ENCODE measurements around the gene SRGAP1. TPM values are rescaled to one million over a fixed set of nuclear protein-coding genes. Genes with fewer than 3 reads are reported as not detected.

Gene SRGAP1
- polyA plus RNA-seq, 1 donor from 2014 or later, result 4.8 TPM

GRCh38 chr12:64203036-64203435, 358.5 kb downstream of the SRGAP1 start:
- no peaks in the 10 kb centered on the region for H4K20me1 ChIP-seq (ENCODE audit: insufficient read depth)
- H3K9ac ChIP-seq (ENCODE audit: low read length), result no peak overlapping the region
- H3K4me2 ChIP-seq (ENCODE audit: low read length), result no peak overlapping the region
- H3K36me3 ChIP-seq (ENCODE audit: insufficient read depth, low read length), result no peaks in the 10 kb centered on the region
- H3K27me3 ChIP-seq (ENCODE audit: insufficient read depth, low read depth, low read length), result no peaks in the 10 kb centered on the region
- H3F3A ChIP-seq (ENCODE audit: insufficient read depth, low read length, poor library complexity, severe bottlenecking), result no peaks in the 10 kb centered on the region
- no peak overlapping the region for H3K27ac ChIP-seq (ENCODE audit: low read length)
- H3K79me2 ChIP-seq (replicated peaks; ENCODE audit: insufficient read depth, low read length), result no peaks in the 10 kb centered on the region
- no peaks in the 10 kb centered on the region for H3K9me3 ChIP-seq (ENCODE audit: low read length)
- TF ChIP-seq, protein P1, sequence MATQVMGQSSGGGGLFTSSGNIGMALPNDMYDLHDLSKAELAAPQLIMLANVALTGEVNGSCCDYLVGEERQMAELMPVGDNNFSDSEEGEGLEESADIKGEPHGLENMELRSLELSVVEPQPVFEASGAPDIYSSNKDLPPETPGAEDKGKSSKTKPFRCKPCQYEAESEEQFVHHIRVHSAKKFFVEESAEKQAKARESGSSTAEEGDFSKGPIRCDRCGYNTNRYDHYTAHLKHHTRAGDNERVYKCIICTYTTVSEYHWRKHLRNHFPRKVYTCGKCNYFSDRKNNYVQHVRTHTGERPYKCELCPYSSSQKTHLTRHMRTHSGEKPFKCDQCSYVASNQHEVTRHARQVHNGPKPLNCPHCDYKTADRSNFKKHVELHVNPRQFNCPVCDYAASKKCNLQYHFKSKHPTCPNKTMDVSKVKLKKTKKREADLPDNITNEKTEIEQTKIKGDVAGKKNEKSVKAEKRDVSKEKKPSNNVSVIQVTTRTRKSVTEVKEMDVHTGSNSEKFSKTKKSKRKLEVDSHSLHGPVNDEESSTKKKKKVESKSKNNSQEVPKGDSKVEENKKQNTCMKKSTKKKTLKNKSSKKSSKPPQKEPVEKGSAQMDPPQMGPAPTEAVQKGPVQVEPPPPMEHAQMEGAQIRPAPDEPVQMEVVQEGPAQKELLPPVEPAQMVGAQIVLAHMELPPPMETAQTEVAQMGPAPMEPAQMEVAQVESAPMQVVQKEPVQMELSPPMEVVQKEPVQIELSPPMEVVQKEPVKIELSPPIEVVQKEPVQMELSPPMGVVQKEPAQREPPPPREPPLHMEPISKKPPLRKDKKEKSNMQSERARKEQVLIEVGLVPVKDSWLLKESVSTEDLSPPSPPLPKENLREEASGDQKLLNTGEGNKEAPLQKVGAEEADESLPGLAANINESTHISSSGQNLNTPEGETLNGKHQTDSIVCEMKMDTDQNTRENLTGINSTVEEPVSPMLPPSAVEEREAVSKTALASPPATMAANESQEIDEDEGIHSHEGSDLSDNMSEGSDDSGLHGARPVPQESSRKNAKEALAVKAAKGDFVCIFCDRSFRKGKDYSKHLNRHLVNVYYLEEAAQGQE (IDR thresholded peaks at IDR 0.05; ENCODE audit: borderline replicate concordance), result no peak
- TF ChIP-seq SMC3 (conservative IDR thresholded peaks at IDR 0.05; ENCODE audit: poor library complexity) (no peak), POLR2AphosphoS5 (IDR thresholded peaks at IDR 0.05) (no peak), CTCF (IDR thresholded peaks at IDR 0.05; ENCODE audit: poor library complexity, severe bottlenecking) (no peak), RAD21 (conservative IDR thresholded peaks at IDR 0.05) (no peak), EP300 (conservative IDR thresholded peaks at IDR 0.05; ENCODE audit: poor library complexity, severe bottlenecking) (no peak), MXI1 (conservative IDR thresholded peaks at IDR 0.05; ENCODE audit: poor library complexity, severe bottlenecking) (no peak), TAF1 (IDR thresholded peaks at IDR 0.05; ENCODE audit: low read depth) (no peak), EZH2 (IDR thresholded peaks at IDR 0.05; ENCODE audit: borderline replicate concordance, insufficient read depth, low read length, poor library complexity, severe bottlenecking) (no peak)
- H3K4me3 ChIP-seq (ENCODE audit: low read length), result no peak overlapping the region
- H3K9me2 ChIP-seq (ENCODE audit: insufficient read depth, low read length), result no peaks in the 10 kb centered on the region
- no peak overlapping the region for H2AFZ ChIP-seq (ENCODE audit: low read depth, low read length)

GRCh38 chr12:64203775-64204174, 359.3 kb downstream of the SRGAP1 start:
- no peaks in the 10 kb centered on the region for H3F3A ChIP-seq (ENCODE audit: insufficient read depth, low read length, poor library complexity, severe bottlenecking)
- H3K79me2 ChIP-seq (replicated peaks; ENCODE audit: insufficient read depth, low read length), result no peaks in the 10 kb centered on the region
- H2AFZ ChIP-seq (ENCODE audit: low read depth, low read length), result no peak overlapping the region
- no peaks in the 10 kb centered on the region for H3K9me3 ChIP-seq (ENCODE audit: low read length)
- H3K9ac ChIP-seq (ENCODE audit: low read length), result no peak overlapping the region
- H3K27ac ChIP-seq (ENCODE audit: low read length), result no peak overlapping the region
- no peaks in the 10 kb centered on the region for H4K20me1 ChIP-seq (ENCODE audit: insufficient read depth)
- TF ChIP-seq TAF1 (IDR thresholded peaks at IDR 0.05; ENCODE audit: low read depth) (no peak), EZH2 (IDR thresholded peaks at IDR 0.05; ENCODE audit: borderline replicate concordance, insufficient read depth, low read length, poor library complexity, severe bottlenecking) (no peak), RAD21 (conservative IDR thresholded peaks at IDR 0.05) (no peak), MXI1 (conservative IDR thresholded peaks at IDR 0.05; ENCODE audit: poor library complexity, severe bottlenecking) (no peak)
- TF ChIP-seq, protein P1 (IDR thresholded peaks at IDR 0.05; ENCODE audit: borderline replicate concordance), result no peak
- H3K9me2 ChIP-seq (ENCODE audit: insufficient read depth, low read length), result no peaks in the 10 kb centered on the region
- H3K4me2 ChIP-seq (ENCODE audit: low read length), result no peak overlapping the region
- H3K4me3 ChIP-seq (ENCODE audit: low read length), result no peak overlapping the region
- H3K27me3 ChIP-seq (ENCODE audit: insufficient read depth, low read depth, low read length), result no peaks in the 10 kb centered on the region
- H3K36me3 ChIP-seq (ENCODE audit: insufficient read depth, low read length), result no peaks in the 10 kb centered on the region

Data from neural cell (in vitro differentiated cells).